Neuron (in vitro differentiated cells): ENCODE data around the gene GTPBP6.
A peak's percentile ranks its signal among the peaks of the same experiment; 100 is the strongest.
"Not testable (repeated sequence)": the region's sequence is repeated elsewhere in the genome, so short reads cannot be mapped to it uniquely, and the experiment has no call there.

ENCODE experiments used
- H2AFZ ChIP-seq: one replicate; pipeline ENCODE4 v1.6.1; 2013; ENCODE audit warnings: low read depth, mild to moderate bottlenecking, inconsistent platforms, low read length, moderate library complexity
- H3K27me3 ChIP-seq: one replicate; pipeline ENCODE4 v1.6.1; 2013; ENCODE audit warnings: low read length; ENCODE audit not compliant: insufficient read depth
- H3K36me3 ChIP-seq: one replicate; pipeline ENCODE4 v1.6.1; 2013; ENCODE audit warnings: low read length; ENCODE audit not compliant: insufficient read depth
- H3K4me1 ChIP-seq: one replicate; pipeline ENCODE4 v1.6.1; 2013; ENCODE audit warnings: low read length; ENCODE audit not compliant: insufficient read depth
- H3K4me3 ChIP-seq: 2 replicates; pipeline ENCODE4 v1.5.1; 2013; ENCODE audit warnings: mild to moderate bottlenecking, low read length, moderate library complexity
- H3K9me3 ChIP-seq: one replicate; pipeline ENCODE4 v1.6.1; 2013; ENCODE audit warnings: low read length

The GTPBP6 gene

GRCh38 chrX:291411-291901 lies 27.1 kb downstream of the GTPBP6 start:
- Histone ChIP-seq H3K36me3 (peaks cover 64% of the 10 kb centered on the region), H3K4me1 (no peaks in the 10 kb centered on the region), H2AFZ (no peak overlapping the region), H3K4me3 (no peak overlapping the region), H3K27me3 (no peaks in the 10 kb centered on the region), H3K9me3 (peaks cover 26% of the 10 kb centered on the region)

GRCh38 chrX:290476-291166 lies 28.0 kb downstream of the GTPBP6 start:
- H3K27me3 ChIP-seq, result no peaks in the 10 kb centered on the region
- no peaks in the 10 kb centered on the region for H3K4me1 ChIP-seq
- no peak overlapping the region for H2AFZ ChIP-seq
- H3K9me3 ChIP-seq, result peaks cover 23% of the 10 kb centered on the region
- no peak overlapping the region for H3K4me3 ChIP-seq
- H3K36me3 ChIP-seq, result peaks cover 62% of the 10 kb centered on the region

- no peak overlapping the region for H3K4me3 ChIP-seq
Observed at GRCh38 chrX:288561-288991, 30.0 kb downstream of the GTPBP6 start.

GRCh38 chrX:287670-288069 lies 30.9 kb downstream of the GTPBP6 start:
- Histone ChIP-seq H3K4me3 (no peak overlapping the region), H3K36me3 (peaks cover 56% of the 10 kb centered on the region), H3K9me3 (peaks cover 13% of the 10 kb centered on the region)

More at GRCh38 chrX:288561-288991, 30.0 kb downstream of the GTPBP6 start:
- H3K4me1 ChIP-seq, result peaks cover 6% of the 10 kb centered on the region
- no peaks in the 10 kb centered on the region for H3K27me3 ChIP-seq
- H3K9me3 ChIP-seq, result peaks cover 20% of the 10 kb centered on the region
- H3K36me3 ChIP-seq, result peaks cover 65% of the 10 kb centered on the region
- no peak overlapping the region for H2AFZ ChIP-seq

GRCh38 chrX:285076-285677 lies 33.4 kb downstream of the GTPBP6 start:
- Histone ChIP-seq H3K9me3 (peaks cover 3% of the 10 kb centered on the region), H3K4me1 (peaks cover 6% of the 10 kb centered on the region), H3K27me3 (no peaks in the 10 kb centered on the region), H3K4me3 (no peak overlapping the region), H2AFZ (no peak overlapping the region), H3K36me3 (peaks cover 44% of the 10 kb centered on the region)

More at GRCh38 chrX:287670-288069, 30.9 kb downstream of the GTPBP6 start:
- peaks cover 6% of the 10 kb centered on the region for H3K4me1 ChIP-seq
- no peaks in the 10 kb centered on the region for H3K27me3 ChIP-seq
- no peak overlapping the region for H2AFZ ChIP-seq

GRCh38 chrX:283115-283845 lies 35.3 kb downstream of the GTPBP6 start:
- Histone ChIP-seq H3K4me3 (peak overlapping the region; percentile 78), H2AFZ (no peak overlapping the region), H3K9me3 (no peaks in the 10 kb centered on the region), H3K27me3 (no peaks in the 10 kb centered on the region), H3K36me3 (peaks cover 29% of the 10 kb centered on the region), H3K4me1 (peaks cover 6% of the 10 kb centered on the region)

- not testable (repeated sequence) for H3K9me3 ChIP-seq, H2AFZ ChIP-seq
- H3K4me3 ChIP-seq, result peak overlapping the region; percentile 67
Observed at GRCh38 chrX:282000-282681, 36.5 kb downstream of the GTPBP6 start.

GRCh38 chrX:281166-281999 lies 37.2 kb downstream of the GTPBP6 start, which contains the start of gene PLCXD1:
Gene PLCXD1 (plus strand): TSS chrX:281381. CDS start chrX:284188, 2,807 bp downstream.
- H3K4me1 ChIP-seq, result peaks cover 6% of the 10 kb centered on the region
- peak within 1 kb of the TSS; percentile 67 for H3K4me3 ChIP-seq

More at GRCh38 chrX:282000-282681, 36.5 kb downstream of the GTPBP6 start:
- peaks cover 22% of the 10 kb centered on the region for H3K36me3 ChIP-seq
- H3K27me3 ChIP-seq, H3K4me1 ChIP-seq: not testable (repeated sequence)

GRCh38 chrX:280722-281121 lies 37.9 kb downstream of the GTPBP6 start:
- not testable (repeated sequence) for H3K9me3 ChIP-seq, H3K27me3 ChIP-seq, H2AFZ ChIP-seq, H3K4me3 ChIP-seq, H3K4me1 ChIP-seq
- H3K36me3 ChIP-seq, result peaks cover 15% of the 10 kb centered on the region

More at GRCh38 chrX:281166-281999, 37.2 kb downstream of the GTPBP6 start, which contains the start of gene PLCXD1:
- no peaks in the 10 kb centered on the region for H3K9me3 ChIP-seq
- H3K36me3 ChIP-seq, result peaks cover 17% of the 10 kb centered on the region
- no peak within 1 kb of the TSS for H2AFZ ChIP-seq
- no peaks in the 10 kb centered on the region for H3K27me3 ChIP-seq

GRCh38 chrX:279757-280604 lies 38.6 kb downstream of the GTPBP6 start:
- not testable (repeated sequence) for H3K36me3 ChIP-seq, H3K27me3 ChIP-seq, H3K4me3 ChIP-seq, H2AFZ ChIP-seq, H3K9me3 ChIP-seq
- peaks cover 15% of the 10 kb centered on the region for H3K4me1 ChIP-seq

GRCh38 chrX:276581-277201 lies 41.9 kb downstream of the GTPBP6 start:
- Histone ChIP-seq H3K36me3 (no peaks in the 10 kb centered on the region), H3K4me3 (no peak overlapping the region)

More at GRCh38 chrX:276581-277201, 41.9 kb downstream of the GTPBP6 start:
- H2AFZ ChIP-seq, result no peak overlapping the region
- H3K27me3 ChIP-seq, result no peaks in the 10 kb centered on the region
- peaks cover 8% of the 10 kb centered on the region for H3K4me1 ChIP-seq
- H3K9me3 ChIP-seq, result no peaks in the 10 kb centered on the region
